HG02938 (cell line): ENCODE results near the gene MRPS18A.
A peak's percentile ranks its signal among the peaks of the same experiment; 100 is the strongest.
"Not testable (repeated sequence)": the region's sequence is repeated elsewhere in the genome, so short reads cannot be mapped to it uniquely, and the experiment has no call there.

ENCODE experiments used
- ATAC-seq: cut with Tn5 transposase; IDR thresholded peaks from one replicate; pipeline ENCODE4 v1.9.1; 2021; ENCODE audit warnings: mild to moderate bottlenecking, moderate library complexity; ENCODE audit not compliant: unreplicated experiment

MRPS18A gene

GRCh38 chr6:43717822-43718221 lies 30.2 kb upstream of the MRPS18A start:
- no peak for ATAC-seq

GRCh38 chr6:43717389-43717788 lies 29.8 kb upstream of the MRPS18A start:
- ATAC-seq: no peak

GRCh38 chr6:43716099-43716498 lies 28.5 kb upstream of the MRPS18A start:
- no peak for ATAC-seq

GRCh38 chr6:43715056-43715788 lies 27.6 kb upstream of the MRPS18A start:
- ATAC-seq: peak; percentile 82

GRCh38 chr6:43714311-43715055 lies 26.9 kb upstream of the MRPS18A start:
- peak; percentile 5 for ATAC-seq

GRCh38 chr6:43713643-43714310 lies 26.2 kb upstream of the MRPS18A start:
- ATAC-seq: no peak

GRCh38 chr6:43712579-43712978 lies 25.0 kb upstream of the MRPS18A start:
- ATAC-seq: no peak

GRCh38 chr6:43710576-43710975 lies 23.0 kb upstream of the MRPS18A start:
- no peak for ATAC-seq

- no peak for ATAC-seq
These were observed 22.2 kb upstream of the MRPS18A start for GRCh38 chr6:43709654-43710303.

- no peak for ATAC-seq
These were observed 21.5 kb upstream of the MRPS18A start for GRCh38 chr6:43708860-43709653.

GRCh38 chr6:43707767-43708166 lies 20.2 kb upstream of the MRPS18A start:
- no peak for ATAC-seq

- no peak for ATAC-seq
These were observed 19.7 kb upstream of the MRPS18A start for GRCh38 chr6:43707269-43707668.

GRCh38 chr6:43706788-43707187 lies 19.2 kb upstream of the MRPS18A start:
- ATAC-seq: no peak

- ATAC-seq: no peak
These were observed 18.4 kb upstream of the MRPS18A start for GRCh38 chr6:43705996-43706395.

- no peak for ATAC-seq
These were observed 16.2 kb upstream of the MRPS18A start for GRCh38 chr6:43703512-43704429.

GRCh38 chr6:43702534-43703440 lies 15.2 kb upstream of the MRPS18A start:
- ATAC-seq: no peak

- ATAC-seq: no peak
These were observed 14.6 kb upstream of the MRPS18A start for GRCh38 chr6:43702171-43702533.

- not testable (repeated sequence) for ATAC-seq
These were observed 13.5 kb upstream of the MRPS18A start for GRCh38 chr6:43700939-43701560.
